PC-3 (cell line): ENCODE results near the gene SLCO2B1.

Experiments
- CTCF ChIP-seq: fragments of 300-600 bp; sonication (generic); conservative IDR thresholded peaks from 2 replicates; pipeline ENCODE4 v1.5.1; 2017; ENCODE audit warnings: antibody characterized with exemption, low read depth, mild to moderate bottlenecking, low read length
- EZH2phosphoT487 ChIP-seq: fragments of 300-600 bp; sonication (generic); IDR thresholded peaks from 2 replicates; pipeline ENCODE4 v1.6.1; 2018; ENCODE audit warnings: mild to moderate bottlenecking, antibody characterized with exemption, low read length, borderline replicate concordance

DNA sequence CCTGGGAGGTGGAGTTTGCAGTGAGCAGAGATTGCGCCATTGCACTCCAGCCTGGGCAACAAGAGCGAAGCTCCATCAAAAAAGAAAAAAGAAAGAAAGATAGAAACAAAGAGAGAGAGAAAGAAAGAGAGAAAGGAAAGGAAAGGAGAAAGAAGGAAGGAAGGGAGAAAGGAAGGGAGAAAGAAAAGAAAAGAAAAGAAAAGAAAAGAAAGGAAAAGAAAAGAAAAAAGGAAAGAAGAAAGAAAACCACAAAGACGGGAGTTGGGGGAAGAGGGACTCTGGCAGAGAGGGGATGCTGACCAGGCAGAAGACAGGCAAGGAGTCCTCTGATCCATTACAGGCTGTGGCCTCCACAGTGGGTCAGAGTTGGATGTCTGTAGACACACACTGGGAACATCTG is 18.8 kb upstream of the SLCO2B1 start:
- TF ChIP-seq CTCF (no peak), EZH2phosphoT487 (no peak)
